GM18868 (cell line): Measurements from ENCODE around the gene CFAP46.

ENCODE experiments used
- ATAC-seq: cut with Tn5 transposase; IDR thresholded peaks from one replicate; pipeline ENCODE4 v1.9.1; 2021; ENCODE audit warnings: mild to moderate bottlenecking, moderate library complexity; ENCODE audit not compliant: unreplicated experiment

The CFAP46 gene

GRCh38 chr10:132918617-132919373 lies 23.6 kb downstream of the CFAP46 start:
- no peak for ATAC-seq

GRCh38 chr10:132918264-132918616 lies 24.1 kb downstream of the CFAP46 start:
- no peak for ATAC-seq

- ATAC-seq, result no peak
Measured at GRCh38 chr10:132916956-132917666, 25.3 kb downstream of the CFAP46 start.

GRCh38 chr10:132916421-132916841 lies 25.9 kb downstream of the CFAP46 start:
- ATAC-seq, result no peak

- ATAC-seq, result no peak
Measured at GRCh38 chr10:132915411-132915810, 27.0 kb downstream of the CFAP46 start.

GRCh38 chr10:132914732-132915131 lies 27.6 kb downstream of the CFAP46 start:
- ATAC-seq, result no peak

GRCh38 chr10:132913559-132914115 lies 28.7 kb downstream of the CFAP46 start:
- no peak for ATAC-seq

GRCh38 chr10:132912713-132913558 lies 29.4 kb downstream of the CFAP46 start:
- no peak for ATAC-seq

GRCh38 chr10:132912225-132912712 lies 30.1 kb downstream of the CFAP46 start:
- ATAC-seq, result no peak

GRCh38 chr10:132911786-132912097 lies 30.6 kb downstream of the CFAP46 start:
- no peak for ATAC-seq

- no peak for ATAC-seq
Measured at GRCh38 chr10:132910901-132911785, 31.2 kb downstream of the CFAP46 start.

- ATAC-seq, result no peak
Measured at GRCh38 chr10:132910186-132910880, 32.0 kb downstream of the CFAP46 start.

- no peak for ATAC-seq
Measured at GRCh38 chr10:132909491-132910071, 32.8 kb downstream of the CFAP46 start.

- ATAC-seq, result no peak
Measured at GRCh38 chr10:132908621-132909295, 33.6 kb downstream of the CFAP46 start.

- ATAC-seq, result no peak
Measured at GRCh38 chr10:132907821-132908620, 34.3 kb downstream of the CFAP46 start.

- ATAC-seq, result no peak
Measured at GRCh38 chr10:132906836-132907235, 35.5 kb downstream of the CFAP46 start.

- no peak for ATAC-seq
Measured at GRCh38 chr10:132906106-132906505, 36.3 kb downstream of the CFAP46 start.

GRCh38 chr10:132905661-132906060 lies 36.7 kb downstream of the CFAP46 start:
- no peak for ATAC-seq
